T-helper 9 cell (primary cell): ENCODE measurements around the gene PARK7.
"Not testable (repeated sequence)": the region's sequence is repeated elsewhere in the genome, so short reads cannot be mapped to it uniquely, and the experiment has no call there.

Experiments
- DNase-seq: peaks from one replicate; pipeline ENCODE4 v3.0.0-alpha.2; 2020

PARK7 gene

DNA sequence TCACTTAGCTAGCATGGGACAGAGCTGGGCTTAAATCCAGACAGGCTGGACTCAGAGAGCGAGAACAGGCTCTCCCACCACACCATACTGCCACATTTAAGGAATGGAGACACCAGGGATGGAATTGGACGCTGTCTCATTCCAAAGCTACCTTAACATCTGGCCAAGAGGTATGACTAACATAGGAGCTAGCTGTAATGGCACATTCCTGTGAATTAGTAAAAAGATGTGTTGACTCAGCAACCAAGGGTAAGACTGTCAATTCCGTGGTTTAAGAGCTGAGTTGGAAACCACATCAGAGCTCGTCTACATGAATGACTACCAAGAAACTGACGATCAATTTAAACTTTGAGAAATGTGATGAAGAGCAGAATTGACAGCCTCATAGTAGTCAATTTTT, 12.6 kb upstream of the PARK7 start:
- no peak for DNase-seq

DNA sequence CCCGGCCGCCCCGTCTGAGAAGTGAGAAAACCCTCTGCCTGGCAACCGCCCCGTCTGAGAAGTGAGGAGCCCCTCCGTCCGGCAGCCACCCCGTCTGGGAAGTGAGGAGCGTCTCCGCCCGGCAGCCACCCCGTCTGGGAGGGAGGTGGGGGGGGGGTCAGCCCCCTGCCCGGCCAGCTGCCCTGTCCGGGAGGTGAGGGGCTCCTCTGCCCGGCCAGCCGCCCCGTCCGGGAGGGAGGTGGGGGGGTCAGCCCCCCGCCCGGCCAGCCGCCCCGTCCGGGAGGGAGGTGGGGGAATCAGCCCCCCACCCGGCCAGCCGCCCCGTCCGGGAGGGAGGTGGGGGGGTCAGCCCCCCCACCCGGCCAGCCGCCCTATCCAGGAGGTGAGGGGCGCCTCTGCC, 8.7 kb upstream of the PARK7 start:
- DNase-seq: not testable (repeated sequence)

DNA sequence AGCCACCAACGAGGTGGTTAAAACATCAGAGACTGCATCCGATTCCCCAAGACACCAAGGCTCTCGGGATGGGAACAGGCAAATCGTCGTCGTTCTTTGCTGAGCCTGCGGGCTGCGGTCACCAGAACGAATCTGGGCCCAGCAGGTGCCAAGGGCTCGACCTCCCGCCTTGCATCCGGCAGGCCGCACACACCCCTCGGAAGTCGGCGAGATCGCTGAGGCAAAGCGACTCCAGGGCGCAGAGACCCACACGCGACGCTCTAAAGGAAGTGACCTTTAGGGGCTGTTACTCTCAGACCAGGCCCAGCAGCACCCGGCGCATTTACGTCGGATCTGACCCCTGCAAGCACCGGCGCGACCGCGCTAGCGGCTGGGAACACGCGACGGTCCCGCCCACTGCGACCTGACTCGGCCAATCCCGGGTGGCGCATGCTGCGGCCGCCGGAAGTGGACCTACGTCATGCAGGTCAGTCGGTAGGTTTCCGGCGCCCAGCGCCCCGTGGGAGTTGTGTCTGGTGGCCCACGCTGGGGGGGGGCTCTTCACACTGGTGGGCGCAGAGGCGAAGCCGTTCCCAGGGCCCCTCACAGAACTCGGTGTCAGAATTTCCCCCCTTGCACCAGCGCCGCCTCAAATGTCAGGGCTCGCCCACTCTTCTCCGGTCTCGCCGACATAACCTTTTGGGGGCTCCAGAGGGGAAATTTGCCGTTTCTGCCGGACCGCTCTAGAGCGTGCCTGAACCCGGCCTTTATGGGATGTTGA, 7.5 kb upstream of the PARK7 start:
- peak; percentile 53 for DNase-seq

- no peak for DNase-seq
These were observed 6.8 kb upstream of the PARK7 start for GRCh38 chr1:7954683-7955082.

DNA sequence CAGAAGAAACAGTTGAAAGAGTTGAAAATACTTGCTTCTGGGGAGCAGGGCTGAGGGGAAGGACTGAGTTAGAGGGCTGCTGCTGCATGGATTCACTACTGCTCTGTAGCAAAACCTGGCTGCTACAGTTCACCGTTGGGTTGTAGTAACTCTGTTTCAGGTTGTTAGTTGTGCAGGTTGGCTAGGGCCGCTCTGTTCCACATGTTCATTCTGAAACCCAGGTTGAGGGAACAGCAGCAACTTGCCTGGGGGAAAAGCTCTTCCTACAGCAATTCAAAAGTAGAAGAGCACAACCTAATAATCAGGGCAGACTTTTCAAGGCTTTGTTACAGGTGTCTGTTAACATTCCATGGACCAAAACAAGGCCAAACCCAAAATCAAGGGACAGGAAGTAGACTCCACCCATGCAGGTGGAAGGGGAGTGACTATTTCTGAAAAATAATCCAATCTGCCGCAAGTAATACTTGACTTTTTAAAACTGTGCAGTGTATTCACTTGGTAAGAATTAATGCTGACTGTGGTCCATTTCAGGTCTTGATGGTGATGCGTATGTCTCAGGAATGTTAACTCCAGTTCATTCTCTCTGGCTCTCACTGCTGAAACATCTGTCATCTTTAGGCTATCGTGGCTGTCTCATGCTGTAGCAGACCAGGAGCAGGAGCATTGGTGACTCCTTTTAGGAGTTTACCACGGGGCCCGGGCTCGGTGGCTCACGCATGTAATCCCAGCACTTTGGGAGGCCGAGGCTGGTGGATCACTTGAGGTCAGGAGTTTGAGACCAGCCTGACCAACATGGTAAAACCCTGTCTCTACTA, 5.1 kb upstream of the PARK7 start:
- DNase-seq: no peak

- DNase-seq: no peak
These were observed 1.3 kb upstream of the PARK7 start for GRCh38 chr1:7960165-7960564.

DNA sequence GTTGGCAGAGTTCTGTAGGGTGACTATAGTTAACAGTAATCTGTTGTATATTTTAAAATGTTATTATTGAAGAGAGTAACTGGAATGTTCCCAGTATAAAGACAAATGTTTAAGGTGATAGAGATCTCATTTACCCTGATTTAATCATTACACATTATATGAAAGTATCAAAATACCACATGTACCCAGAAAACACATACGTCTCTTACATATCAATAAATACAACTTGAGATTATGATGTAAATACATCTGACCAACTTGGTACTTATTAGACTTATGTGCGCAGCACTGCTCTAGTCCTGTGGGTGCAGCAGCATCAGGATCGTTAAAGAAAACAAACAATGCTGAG, 670 bp upstream of the PARK7 start:
- DNase-seq: no peak

DNA sequence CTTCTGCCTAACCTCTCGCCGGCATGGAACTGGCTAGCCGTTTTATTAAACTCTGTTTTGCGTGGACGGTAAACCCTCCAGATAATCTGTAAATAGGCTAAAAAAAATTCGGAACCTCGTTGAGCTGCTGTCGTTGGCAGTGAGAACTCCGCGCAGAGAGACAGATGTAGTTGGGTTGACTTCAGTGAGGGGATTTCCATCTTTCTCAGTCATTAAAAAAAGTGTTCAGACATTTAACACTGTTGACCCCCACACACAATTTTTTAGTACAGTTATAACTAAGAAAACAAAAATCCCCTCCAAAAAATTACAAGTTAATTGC, 464 bp downstream of the PARK7 start:
- DNase-seq: no peak

DNA sequence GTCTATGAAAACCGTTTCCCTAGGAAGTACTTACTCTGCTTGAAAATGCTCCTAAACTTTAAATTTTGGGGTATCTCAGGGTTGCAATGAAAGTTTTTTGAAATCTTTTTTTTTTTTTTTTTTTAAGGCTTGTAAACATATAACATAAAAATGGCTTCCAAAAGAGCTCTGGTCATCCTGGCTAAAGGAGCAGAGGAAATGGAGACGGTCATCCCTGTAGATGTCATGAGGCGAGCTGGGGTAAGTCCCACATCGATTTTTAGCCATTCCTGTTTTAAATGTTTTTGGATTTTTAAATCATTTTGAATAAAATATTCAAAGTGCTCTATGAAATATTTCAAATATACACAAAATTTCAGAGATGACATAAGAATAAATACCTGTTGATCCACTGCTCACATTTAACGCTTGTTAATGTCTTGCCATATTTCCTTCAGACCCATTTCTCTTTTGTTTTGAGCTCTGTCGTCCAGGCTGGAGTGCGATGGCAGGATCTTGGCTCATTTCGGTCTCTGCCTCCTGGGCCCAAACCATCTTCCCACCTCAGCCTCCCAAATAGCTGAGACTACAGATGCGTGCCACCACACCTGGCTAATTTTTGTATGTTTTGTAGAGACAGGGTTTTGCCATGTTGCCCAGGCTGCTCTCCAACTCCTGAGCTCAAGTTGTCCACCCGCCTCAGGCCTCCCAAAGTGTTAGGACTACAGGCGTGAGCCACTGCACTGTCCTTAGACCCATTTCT, 1.3 kb downstream of the PARK7 start:
- DNase-seq: no peak

- DNase-seq: not testable (repeated sequence)
These were observed 1.8 kb downstream of the PARK7 start for GRCh38 chr1:7963378-7963730.

GRCh38 chr1:7963841-7964240, 2.3 kb downstream of the PARK7 start:
- DNase-seq: not testable (repeated sequence)

DNA sequence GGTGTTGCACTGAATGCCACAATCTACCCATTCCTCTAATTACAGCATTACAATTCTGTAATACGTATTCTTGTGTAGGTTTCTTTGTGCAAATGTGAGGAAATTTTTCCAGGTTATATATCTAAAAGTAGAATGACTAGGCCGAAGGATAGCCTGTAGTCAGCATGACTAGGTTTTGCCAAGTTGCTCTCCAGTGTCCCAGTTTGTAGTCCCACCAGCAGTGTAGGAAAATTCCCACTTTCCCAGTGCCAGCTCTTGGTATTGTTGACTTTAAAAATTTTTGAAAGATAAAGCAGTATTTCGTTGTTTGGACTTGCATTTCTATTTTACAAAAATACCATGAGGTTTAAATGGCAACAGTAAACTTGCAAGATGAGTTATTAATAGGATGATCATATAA, 3.0 kb downstream of the PARK7 start:
- no peak for DNase-seq

GRCh38 chr1:7967196-7967595, 5.7 kb downstream of the PARK7 start:
- DNase-seq: no peak

- no peak for DNase-seq
These were observed 6.1 kb downstream of the PARK7 start for GRCh38 chr1:7967651-7968050.

GRCh38 chr1:7970246-7970645, 8.7 kb downstream of the PARK7 start:
- no peak for DNase-seq

GRCh38 chr1:7971024-7971423, 9.5 kb downstream of the PARK7 start:
- no peak for DNase-seq

- DNase-seq: no peak
These were observed 10.8 kb downstream of the PARK7 start for GRCh38 chr1:7972285-7972684.

- no peak for DNase-seq
These were observed 11.6 kb downstream of the PARK7 start for GRCh38 chr1:7973086-7973485.

GRCh38 chr1:7975212-7975865, 13.8 kb downstream of the PARK7 start:
- DNase-seq: no peak

DNA sequence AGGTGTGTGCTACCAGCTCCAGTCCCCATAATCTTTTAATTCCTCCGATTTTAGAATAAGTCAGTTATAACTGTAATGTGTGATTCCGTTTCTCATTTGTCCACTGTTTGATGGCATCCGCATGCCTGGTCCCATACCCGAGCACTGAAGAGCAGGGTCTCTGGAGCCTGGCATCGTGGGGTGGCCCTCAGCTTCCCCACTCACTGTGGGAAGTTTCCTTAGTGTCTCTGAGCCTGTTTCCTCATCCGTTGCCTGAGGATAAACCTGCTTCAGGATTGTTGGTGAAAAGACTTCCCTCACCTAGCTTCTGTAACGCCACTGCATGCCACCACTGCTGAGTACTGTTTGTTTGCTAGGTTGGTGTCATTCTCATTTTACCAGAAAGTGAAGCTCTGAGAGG, 19.5 kb downstream of the PARK7 start:
- no peak for DNase-seq

DNA sequence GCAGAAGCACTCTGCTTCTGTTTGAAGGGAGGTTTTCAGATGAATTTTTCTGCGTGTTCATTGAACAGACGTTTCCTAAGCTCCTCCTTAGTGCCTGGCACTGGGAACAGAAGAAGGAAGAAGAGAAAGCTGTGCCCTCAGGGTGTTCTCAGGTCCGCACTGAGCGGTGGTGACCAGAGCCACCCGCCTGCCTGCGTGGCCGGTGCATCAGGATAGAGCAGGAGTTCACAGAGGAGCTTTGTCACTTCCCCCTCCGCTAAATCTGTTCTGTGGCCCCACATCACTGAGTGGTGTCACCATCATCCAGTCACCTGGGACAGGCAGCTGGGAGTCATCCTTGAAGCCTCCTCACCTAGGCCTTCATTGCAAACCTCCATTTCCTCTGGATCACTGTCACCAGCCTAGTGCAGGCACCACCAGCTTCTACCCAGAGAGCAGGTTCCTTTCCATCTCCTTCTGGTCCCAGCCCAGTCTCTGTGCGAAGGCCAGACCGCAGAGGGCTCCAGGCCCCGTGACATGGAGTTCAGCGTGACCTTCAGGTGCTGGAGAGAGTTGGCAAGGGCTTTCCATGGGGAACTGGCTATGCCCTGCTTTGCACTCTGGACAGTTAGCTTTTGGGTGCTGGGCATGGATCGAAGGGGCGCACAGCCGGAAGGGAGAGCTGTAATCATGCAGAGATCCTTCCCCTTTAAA, 21.7 kb downstream of the PARK7 start:
- DNase-seq: no peak

- no peak for DNase-seq
These were observed 23.3 kb downstream of the PARK7 start for GRCh38 chr1:7984811-7985210.
